EL (cell line): ENCODE measurements around the gene SLC4A1AP.
"Not testable (repeated sequence)": the region's sequence is repeated elsewhere in the genome, so short reads cannot be mapped to it uniquely, and the experiment has no call there.

Source experiments
- DNase-seq: peaks from one replicate; pipeline ENCODE4 v3.0.0-alpha.2; 2016

SLC4A1AP gene

DNA sequence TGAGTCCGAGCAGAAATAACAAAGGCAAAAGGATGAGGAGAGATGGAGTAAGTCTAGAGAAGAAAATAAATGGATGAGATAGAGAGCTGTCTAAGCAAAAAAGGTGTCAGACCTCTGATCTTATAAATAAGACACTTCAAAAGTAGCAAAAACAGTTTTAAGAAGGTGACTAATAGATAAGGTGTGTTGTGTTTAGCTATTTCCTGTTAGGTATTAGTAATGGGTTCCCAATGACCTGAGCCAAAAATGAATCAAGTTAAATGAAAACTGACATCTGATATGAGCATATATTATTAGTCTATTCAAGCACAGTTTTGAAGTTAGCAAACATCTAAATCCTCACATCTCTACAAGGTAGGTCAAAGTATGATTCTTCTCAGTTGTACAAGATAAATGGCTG lies 10.9 kb upstream of the SLC4A1AP start:
- no peak for DNase-seq

DNA sequence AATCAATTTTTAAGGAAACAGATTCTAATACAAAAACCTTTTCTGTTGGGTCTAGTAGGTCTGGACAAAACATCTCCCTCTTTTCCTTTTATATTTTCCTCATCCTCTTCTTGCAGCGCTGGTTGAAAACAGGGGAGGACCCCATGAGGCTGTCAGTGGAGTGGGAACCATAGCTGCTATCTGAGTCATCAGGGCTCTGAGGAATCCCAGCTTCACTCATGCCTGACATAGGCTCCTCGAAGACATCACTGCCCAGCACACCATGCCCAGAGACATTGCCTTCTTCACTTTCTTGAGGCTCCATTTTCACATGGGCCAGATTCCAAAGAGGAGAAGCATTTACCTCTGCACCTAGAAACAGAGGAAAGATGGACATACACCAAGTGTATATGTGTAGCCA lies 10.3 kb upstream of the SLC4A1AP start:
- peak; percentile 47 for DNase-seq

DNA sequence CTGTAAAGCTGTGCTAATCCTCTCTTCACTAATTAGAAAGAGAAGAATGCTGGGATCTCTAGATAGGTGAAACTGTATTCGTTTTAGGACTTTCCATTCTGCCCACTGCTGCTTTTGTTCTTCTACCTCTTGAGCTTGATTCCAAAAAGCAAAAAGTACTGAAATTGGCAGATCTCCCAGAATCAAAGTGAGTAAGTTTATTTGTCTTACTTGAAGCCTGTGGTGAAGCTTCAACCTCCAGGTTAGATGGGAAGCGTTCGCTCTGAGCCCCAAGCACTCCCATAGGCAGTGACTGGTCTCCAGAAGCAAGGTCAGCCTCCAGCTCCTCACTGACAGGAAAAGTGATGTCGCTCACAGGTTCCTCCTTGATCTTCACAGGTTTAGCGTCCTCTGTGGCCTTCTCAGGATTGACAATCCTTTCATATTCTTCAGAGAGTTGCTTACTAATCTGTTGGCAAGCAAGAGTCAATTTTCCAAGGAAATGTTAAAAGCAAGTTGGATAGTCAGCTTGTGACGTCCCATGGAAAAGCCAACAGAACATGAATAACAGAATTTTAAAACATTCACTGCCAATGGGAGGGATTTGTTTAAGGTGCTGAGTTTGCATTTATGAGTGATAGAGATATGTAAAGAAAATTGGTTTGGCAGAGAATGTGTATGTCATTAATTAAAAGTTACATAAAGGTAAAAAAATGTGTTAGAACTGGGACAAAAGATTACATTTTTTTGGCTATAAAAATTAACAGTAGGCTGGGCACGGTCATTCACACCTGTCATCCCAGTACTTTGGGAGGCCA lies 8.3 kb upstream of the SLC4A1AP start:
- DNase-seq, result peak; percentile 40

DNA sequence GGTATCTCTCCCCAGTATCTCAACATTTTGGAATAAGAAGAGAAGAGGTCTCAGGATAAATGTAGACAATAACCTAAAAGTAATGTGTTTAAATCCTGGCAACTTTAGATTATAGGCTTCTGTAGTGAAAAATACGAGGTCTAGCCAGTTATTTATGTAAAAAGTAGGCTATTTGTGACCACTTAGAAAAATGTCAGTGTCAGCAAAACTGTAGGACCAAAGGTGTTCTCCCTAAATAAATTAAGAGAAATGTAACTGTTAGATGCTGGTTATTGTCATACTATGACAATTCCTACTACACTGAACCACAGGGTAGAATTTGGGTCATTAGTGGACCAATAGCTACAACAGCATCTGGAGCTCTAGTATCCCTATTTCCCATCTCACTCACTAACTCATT lies 2.3 kb upstream of the SLC4A1AP start:
- DNase-seq, result no peak

DNA sequence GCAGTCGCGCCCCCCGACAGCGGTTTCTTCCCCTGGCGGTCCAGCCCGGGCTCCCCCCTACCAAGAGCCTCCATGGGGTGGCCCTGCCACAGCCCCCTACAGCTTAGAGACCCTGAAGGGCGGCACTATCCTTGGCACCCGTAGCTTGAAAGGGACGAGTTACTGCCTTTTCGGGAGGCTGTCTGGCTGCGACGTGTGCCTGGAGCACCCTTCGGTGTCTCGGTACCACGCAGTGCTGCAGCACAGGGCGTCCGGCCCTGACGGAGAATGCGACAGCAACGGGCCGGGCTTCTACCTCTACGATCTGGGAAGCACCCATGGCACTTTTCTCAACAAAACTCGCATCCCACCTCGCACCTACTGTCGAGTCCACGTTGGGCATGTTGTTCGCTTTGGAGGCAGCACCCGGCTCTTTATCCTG lies 475 bp downstream of the SLC4A1AP start:
- DNase-seq, result no peak

DNA sequence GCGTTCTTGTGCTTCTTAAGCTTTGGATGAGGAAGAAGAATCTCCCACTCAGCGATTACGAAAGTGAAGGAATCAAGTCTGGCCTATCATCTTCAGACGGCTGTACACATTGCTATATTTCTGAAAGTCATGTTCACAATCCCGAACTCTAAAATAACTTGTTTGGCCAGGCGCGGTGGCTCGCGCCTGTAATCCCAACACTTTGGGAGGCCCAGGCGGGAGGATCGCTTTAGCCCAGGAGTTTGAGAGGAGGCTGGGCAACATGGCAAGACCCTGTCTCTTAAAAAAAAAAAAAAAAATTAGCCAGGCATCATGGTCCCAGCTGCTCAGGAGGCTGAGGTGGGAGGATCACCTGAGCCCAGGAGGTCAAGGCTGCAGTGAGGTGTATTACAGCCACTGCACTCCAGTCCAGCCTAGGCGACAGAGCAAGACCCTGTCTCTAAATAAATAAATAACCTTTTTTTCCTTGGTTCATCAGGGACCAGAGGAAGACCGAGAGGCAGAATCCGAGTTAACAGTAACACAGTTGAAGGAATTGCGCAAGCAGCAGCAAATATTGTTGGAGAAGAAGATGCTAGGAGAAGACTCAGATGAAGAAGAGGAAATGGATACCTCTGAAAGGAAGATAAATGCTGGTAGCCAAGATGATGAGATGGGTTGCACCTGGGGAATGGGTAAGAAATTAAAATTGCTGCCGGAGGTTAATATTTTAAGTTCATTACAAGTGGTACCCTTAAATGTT lies 1.1 kb downstream of the SLC4A1AP start:
- no peak for DNase-seq

DNA sequence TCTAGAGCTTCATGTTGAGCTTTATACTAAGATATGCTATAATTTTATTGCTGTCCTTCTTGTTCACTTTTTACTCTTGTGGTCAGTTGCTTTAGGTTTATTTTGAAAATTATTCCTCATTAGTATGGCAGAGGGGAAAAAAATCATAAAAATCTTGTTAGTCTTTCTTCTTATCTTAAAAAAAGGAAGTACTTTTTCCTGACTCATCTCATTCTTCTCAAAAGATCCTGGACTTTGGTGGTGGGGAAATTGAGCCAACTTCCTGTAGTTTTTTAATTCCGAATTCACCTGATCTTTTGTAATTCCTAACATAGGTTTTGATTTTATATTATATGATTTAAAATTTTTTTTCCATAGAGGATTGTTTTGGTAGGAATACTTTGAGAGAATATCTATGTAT lies 3.8 kb downstream of the SLC4A1AP start:
- no peak for DNase-seq

DNA sequence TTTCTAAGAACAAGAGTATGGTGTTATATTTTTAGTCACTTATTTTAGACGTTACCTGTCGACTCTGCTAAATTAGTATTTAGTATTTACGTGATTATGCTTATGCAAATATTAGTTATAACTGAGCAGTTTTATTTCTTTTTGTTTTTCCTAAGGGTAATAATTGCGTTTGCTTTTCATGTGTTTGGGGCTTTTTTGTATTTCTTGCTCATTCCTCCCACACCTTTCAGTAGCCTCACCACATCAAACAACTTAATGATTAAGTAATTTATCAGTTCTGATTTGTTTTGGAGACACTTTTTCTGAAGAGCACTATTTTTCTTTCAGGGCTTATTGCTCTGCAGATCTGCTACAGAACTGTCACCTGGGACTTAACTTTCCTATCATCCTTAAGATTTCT lies 7.5 kb downstream of the SLC4A1AP start:
- no peak for DNase-seq

DNA sequence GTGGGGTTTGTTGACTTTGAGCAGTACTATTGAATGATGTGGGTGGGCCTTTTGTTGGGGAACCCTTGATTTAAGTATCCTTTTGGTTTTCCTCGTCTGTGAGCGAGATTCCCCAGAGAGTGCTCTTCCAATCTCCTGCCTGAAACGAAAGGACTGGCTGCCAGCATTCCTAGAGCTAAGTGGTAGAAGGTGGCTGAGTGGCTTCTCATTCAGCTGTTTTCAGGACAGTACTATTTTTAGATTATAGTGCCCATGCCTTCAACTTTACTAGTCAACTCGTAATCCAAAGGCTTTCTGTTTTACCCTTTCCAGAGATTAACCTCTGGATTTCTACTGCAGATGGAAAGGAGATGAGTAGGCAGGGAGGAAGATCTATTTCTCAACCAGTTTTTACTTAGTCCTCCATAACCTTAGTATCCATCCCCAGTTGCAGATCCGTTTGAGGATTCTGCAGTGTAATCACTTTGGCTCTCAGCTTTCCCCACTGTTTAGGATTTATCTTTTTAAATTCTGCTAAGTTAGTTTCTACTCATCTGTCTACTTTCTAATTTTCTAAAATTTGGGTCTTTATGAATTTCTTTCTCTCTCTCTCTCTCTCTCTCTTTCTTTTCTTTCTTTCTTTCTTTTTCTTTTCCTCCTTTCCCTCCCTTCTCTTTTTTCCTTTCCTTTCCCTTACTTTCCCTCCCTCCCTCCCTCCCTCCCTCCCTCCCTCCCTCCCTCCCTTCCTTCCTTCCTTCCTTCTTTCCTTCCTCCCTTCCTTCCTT lies 9.2 kb downstream of the SLC4A1AP start:
- no peak for DNase-seq

DNA sequence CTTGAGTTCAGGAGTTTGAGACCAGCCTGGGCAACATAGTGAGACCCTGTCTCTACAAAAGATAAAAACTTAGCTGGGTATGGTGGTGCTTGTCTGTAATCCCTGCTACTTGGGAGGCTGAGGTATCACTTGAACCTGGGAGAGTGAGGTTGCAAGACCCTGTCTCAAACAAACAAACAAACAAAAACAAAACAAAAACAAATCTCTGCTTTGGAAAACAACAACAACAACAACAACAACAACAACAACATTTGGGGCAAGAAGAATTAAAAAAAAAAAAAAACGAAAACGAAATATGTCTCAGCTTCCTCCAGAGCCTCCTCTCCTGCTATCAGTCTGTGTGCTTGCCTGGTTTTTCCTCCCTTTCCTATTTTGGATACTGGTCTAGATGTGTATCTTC lies 16.9 kb downstream of the SLC4A1AP start:
- DNase-seq, result no peak

DNA sequence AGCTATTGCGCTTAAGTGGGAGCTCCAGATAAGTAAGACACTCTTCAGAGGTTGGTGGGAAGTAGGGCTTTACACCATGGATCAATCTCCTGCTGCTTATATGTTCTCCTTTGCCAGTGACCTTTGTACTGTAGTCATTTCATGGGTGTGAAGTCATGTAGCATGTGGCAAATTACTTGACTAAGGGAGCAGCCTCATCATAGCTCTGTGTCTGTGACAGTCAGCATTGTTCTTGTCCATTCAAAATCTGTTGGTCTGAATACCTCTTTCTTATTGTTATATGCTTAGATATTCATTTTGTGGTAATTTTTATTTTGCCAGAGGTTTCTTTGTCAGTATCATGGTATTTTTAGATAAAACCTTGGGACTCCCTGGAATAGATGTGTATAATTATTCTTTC lies 18.2 kb downstream of the SLC4A1AP start:
- DNase-seq, result peak; percentile 65

DNA sequence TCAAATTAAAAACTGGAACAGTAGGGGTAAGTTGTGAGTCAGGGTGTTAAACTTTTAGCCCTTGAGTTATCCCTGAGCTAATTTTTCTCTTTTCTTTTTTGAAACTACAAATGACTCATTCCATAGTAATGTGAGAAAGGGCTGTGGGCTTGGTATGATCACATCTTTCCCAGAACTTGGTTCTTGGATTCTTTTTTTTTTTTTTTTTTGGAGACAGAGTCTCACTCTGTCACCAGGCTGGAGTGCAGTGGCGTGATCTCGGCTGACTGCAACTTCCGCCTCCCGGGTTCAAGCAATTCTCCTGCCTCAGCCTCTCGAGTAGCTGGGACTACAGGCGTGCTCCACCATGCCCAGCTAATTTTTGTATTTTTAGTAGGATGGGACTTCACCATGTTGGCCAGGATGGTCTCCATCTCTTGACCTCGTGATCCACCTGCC lies 18.7 kb downstream of the SLC4A1AP start:
- DNase-seq, result peak; percentile 93

DNA sequence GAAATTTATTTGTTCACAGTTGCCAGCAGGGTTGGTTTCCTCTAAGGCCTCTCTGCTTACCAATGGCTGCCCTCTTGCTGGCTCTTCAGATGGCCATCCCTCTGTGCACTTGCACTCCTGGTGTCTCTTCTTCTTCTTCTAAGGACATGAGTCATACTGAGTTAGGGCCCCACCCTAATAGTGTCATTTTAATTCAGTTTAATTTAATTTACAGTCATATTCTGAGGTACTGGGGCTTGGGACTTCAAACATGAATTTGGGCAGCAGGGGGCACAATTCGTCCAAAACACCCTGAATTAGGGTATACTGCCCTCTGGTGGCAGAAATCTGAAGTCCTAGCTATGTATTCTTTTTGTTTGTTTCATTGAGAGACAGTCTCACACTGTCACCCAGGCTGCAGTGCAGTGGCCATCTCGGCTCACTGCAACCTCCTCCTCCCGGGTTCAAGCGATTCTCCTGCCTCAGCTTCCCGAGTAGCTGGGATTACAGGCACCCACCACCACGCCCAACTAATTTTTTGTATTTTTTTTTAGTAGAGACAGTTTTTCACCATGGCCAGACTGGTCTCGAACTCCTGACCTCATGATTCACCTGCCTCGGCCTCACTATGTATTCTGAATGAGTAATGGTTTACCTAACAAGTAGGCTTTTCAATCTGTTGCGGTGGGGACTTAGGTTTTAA lies 19.8 kb downstream of the SLC4A1AP start:
- DNase-seq, result peak; percentile 89

DNA sequence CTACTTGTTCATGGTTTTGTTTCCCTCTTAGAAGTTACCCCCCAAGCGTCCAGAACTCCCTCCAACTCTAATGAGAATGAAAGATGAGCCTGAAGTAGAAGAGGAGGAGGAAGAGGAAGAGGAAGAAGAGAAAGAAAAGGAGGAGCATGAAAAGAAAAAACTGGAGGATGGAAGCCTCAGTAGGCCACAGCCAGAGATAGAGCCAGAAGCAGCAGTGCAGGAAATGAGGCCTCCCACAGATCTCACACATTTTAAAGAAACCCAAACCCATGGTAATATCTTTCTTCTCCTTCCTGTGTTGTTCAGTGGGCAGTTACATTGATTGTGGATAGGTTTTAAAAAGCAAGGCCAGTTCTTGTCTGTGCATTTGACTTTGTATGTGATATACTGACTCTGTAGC lies 21.3 kb downstream of the SLC4A1AP start:
- DNase-seq, result not testable (repeated sequence)

DNA sequence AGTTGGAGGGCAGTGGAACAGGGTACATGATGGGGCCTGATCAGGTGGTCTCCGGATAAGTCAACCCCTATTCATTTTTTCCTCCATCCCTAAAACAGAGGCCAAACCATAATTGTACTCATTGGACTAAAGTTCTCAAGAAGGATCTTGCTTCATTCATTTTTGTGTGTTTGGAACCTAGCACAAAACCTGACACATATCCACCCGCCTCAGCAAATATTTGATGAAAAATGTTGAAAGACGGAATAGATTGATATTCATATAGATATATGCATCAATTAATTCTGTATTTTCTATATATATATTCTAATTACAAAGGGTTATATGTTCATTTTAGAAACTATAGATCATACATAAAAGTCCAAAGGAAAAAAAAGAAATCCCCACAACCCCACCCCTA lies 21.9 kb downstream of the SLC4A1AP start:
- no peak for DNase-seq

DNA sequence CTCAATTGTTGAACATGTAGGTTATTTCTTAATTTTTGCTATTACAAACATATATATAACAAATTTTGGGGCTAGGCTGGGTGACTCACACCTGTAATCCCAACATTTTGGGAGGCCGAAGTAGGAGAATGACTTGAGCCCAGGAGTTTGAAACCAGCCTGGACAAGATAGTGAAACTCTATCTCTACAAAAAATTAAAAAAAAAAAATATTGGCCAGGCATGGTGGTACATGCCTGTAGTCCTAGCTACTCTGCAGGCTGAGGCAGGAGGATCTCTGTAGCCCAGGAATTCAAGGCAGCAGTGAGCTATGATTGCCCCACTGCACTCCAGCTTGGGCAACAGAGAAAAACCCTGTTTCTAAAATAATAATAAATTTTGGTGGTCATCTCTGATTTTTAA lies 23.5 kb downstream of the SLC4A1AP start:
- no peak for DNase-seq

DNA sequence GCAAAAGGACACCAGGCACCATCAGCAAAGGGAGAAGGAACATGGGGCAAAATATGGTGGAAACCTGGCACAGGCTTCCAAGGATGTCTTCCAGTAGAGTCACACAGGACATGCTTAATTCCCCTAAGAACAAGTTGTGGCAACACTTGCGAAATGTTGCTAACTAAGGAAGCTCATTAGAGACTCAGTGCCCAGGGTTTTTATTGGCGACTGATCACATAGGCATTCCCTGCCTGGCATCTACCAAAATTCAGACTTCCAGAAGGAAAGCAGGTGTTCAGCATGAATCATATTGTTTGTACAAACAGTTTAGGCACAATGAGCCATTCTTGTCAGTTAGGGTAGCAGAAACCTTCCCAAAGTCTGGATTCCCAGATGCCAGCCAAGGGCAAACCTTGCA lies 25.7 kb downstream of the SLC4A1AP start:
- DNase-seq, result no peak

DNA sequence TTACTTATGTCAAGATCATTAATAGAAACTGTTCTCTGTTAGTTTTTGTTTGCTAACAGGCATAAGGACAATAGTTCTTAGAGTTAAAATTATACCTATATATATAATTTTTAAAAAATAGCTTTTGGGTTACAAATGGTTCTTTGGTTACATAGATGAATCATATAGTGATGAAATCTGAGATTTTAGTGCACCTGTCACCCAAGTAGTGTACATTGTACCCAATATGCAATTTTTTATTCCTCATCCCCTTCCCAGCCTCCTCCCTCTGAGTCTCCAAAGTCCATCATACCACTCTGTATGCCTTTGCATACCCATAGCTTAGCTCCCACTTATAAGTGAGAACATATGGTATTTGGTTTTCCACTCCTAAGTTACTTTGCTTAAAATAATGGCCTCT lies 26.4 kb downstream of the SLC4A1AP start:
- no peak for DNase-seq

DNA sequence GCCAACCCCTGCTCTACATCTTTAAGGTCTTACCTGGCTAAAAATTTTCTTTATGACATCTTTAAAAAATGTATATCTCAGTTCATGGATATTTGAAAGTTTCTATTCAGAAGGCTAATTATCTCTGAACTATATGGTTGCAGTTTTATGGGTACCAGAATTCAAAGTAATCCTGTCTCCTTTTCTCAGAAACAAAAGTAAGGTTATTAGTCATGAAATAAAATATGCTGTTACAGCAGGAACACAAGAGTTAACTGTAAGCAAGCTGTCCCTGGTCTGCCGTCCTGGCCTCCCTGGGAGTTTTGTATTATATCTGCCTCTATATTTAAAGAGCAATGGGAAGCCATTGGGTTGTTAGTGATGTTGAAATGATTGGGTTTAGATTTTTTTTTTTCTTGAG lies 34.0 kb downstream of the SLC4A1AP start:
- no peak for DNase-seq

DNA sequence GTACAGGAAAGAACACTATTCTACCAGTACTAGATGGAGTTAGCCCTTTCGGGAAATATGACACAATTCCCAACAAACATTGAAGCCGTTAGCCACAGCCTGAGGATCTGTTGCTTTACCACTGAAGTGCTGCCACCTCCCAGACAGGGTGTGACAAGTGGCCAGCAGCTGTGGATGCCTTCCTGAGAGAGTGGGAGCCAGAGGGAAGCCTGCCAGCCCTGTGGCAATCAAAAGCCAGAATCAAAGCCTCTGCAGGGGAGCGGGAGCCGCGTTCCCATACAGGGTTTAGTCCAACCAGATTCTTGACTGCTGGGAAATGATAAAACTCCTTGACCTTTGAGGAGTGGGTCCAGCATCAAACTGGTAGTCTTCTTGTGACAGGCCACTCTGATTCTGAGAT lies 38.0 kb downstream of the SLC4A1AP start:
- DNase-seq, result no peak

DNA sequence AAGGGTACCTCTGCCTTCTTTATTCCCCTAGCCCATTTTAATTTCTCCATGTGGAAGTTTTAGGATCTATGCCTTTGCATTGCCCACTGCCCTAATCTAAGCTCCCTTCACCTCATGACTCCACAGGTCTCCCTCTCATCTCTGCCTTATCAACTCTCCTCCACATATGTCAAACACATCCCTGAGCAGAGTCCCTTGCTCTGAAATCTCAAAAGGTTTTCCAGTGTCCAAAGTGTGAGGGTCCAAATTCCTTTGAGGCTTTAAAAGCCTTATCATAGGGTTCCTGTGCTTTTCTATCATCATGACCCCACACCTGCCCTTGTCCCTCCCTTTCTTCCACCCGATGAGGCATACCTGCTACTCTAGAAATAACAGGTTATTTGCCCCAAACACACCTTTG lies 38.6 kb downstream of the SLC4A1AP start:
- no peak for DNase-seq

DNA sequence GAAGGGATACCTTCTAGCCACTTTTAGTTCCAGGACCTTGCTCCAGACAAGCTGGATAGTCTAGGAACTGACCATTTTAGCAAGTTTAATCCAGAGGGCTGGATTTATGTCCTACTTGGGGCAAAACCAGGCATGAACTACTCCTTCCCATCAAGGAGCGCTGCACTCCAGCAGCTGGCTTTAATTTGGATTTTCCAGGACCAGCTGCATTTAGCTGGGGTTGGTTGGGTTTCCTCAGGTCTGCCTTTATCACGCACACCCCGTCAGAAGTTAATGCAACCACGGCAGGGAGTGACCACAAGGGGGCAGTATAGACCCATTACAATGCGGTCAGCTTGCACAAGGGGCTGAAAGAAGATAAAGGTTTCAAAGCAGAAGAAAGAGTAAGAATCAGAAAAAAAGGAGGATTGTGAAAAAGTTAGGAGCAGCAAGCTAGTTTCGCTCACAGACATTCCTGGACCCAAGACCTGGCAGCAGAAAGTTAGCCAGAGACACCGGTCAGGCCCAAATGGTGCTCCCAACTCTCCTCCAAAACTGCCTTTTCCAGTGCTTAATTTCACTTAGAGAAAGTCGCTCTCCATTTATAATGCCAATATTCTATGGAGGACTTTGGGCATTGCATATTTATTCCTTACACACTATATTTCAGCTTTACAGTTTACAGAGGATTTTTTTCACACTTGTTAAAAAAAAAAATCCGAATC lies 40.1 kb downstream of the SLC4A1AP start:
- DNase-seq, result peak; percentile 90
